Activated CD8-positive, alpha-beta T cell treated with anti-CD3 and anti-CD28 coated beads for 36 hours (primary cell): ENCODE measurements around the gene LPGAT1. TPM values are rescaled to one million over a fixed set of nuclear protein-coding genes. Genes with fewer than 3 reads are reported as not detected.

Experiments used
- ATAC-seq: fragments of 200-7000 bp; cut with Tn5 transposase; one replicate; pipeline ENCODE4 v1.10.0; 2021; ENCODE audit warnings: mild to moderate bottlenecking, moderate library complexity
- CTCF ChIA-PET: fragments of 350-600 bp; sonication (Branson Sonifier 250); formaldehyde crosslinking; loops from one replicate; lab custom pipeline; 2021; ENCODE audit warnings: antibody characterized with exemption; lab: Charles Lee
- POLR2A ChIA-PET: fragments of 350-600 bp; sonication (Branson Sonifier 250); formaldehyde crosslinking; loops from one replicate; lab custom pipeline; 2021; ENCODE audit warnings: antibody characterized with exemption; lab: Charles Lee
- DNase-seq: peaks from one replicate; pipeline ENCODE4 v3.0.0-alpha.2; 2020
- H3K27ac Mint-ChIP-seq: one replicate; pipeline ENCODE4 v1.8.0; 2021; ENCODE audit warnings: mild to moderate bottlenecking, mixed read lengths
- H3K27me3 Mint-ChIP-seq: one replicate; pipeline ENCODE4 v1.8.0; 2021; ENCODE audit warnings: mixed read lengths
- H3K36me3 Mint-ChIP-seq: one replicate; pipeline ENCODE4 v1.8.0; 2021; ENCODE audit warnings: low read depth, mixed read lengths
- H3K4me1 Mint-ChIP-seq: one replicate; pipeline ENCODE4 v1.8.0; 2021; ENCODE audit warnings: low read depth, mixed read lengths
- H3K4me3 Mint-ChIP-seq: one replicate; pipeline ENCODE4 v1.8.0; 2021; ENCODE audit warnings: mild to moderate bottlenecking, moderate library complexity, mixed read lengths
- H3K9me3 Mint-ChIP-seq: one replicate; pipeline ENCODE4 v1.8.0; 2021; ENCODE audit warnings: mixed read lengths
- CTCF ChIP-seq: fragments of 200-600 bp; IDR thresholded peaks from one replicate; pipeline ENCODE4 v1.8.0; 2022; ENCODE audit warnings: antibody characterized with exemption, mild to moderate bottlenecking
- intact Hi-C: fragments of 100-400 bp; cut with micrococcal nuclease; formaldehyde crosslinking; loops from one replicate; pipeline ENCODE4 v1.10.0; 2022
- total RNA-seq, 2 experiments: library from RNA; stranded (reverse); gene quantifications; one replicate each; pipeline ENCODE4 v1.2.3, GENCODE V29; 2021

Gene LPGAT1
- total RNA-seq, 2 experiments from 2014 or later: 16.5 to 16.7 TPM

DNA sequence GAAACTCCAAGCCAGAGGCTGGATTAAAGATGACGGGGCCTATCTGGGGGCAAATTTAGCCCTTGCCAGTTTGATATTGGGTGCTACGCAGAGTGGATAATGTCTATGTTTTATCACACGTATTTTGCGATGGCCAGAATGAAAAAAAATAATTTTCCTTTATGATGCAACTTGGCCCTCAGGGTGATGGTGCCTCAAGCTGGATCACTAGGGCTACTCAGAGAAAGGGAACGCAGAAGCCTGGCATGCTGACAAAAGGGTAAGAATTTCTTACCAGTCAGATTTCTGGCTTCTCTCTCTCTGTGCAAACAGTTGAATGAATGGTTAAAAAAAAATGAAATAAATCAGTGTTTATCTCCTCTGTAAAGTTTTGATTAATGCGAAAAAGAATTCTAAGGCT, 122.6 kb downstream of the LPGAT1 start:
- DNase-seq (no peak), ATAC-seq (no peak)
- Mint-ChIP-seq H3K9me3 (no peaks in the 10 kb centered on the region), H3K36me3 (no peaks in the 10 kb centered on the region), H3K27me3 (no peaks in the 10 kb centered on the region), H3K27ac (no peak overlapping the region), H3K4me3 (no peak overlapping the region), H3K4me1 (no peaks in the 10 kb centered on the region)
- TF ChIP-seq CTCF: no peak
- ChIA-PET CTCF (interaction anchor here (1.3 to 3.7 kb wide), 3 partner anchors 9 to 748 kb away, joined by 3 to 29 read pairs (median 5); no protein-coding TSS in a partner anchor), POLR2A (no interaction called here)
- intact Hi-C loops: no loop called here

DNA sequence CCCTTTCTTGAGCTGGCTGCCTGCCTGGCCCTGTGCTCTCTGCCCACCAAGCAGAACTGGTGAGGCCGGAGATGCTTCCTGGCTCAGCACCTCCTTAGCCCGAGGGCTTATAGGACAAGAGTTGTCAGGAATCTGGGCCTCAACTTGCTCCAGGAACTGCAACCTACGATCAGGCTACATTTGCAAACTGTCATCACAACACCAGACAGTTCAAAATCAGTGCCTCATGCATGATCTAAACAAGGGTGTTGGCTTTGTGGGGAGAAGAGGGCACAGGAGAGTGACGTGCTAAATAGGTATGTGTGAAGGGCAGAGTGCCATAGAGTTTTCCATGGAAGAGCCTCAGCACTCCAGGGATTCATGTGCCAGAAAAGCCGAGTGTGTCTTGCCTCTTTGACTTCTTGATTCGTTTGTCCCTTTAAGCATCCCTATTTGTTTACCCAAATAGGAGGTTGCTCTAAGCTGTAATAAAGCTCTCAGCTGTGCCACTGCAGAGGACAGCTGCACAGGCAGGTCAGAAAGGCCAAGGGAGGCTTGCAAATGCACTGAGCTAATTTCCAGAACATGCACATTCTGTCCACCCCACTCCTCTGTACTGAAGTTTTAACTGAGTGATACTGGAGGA, 125.0 kb downstream of the LPGAT1 start:
- Mint-ChIP-seq H3K9me3 (no peaks in the 10 kb centered on the region), H3K4me1 (no peaks in the 10 kb centered on the region), H3K27ac (no peak overlapping the region), H3K36me3 (no peaks in the 10 kb centered on the region), H3K4me3 (no peak overlapping the region), H3K27me3 (peaks cover under 1% of the 10 kb centered on the region)
- CTCF ChIA-PET: interaction anchor here (1.3 kb wide), 1 partner anchor 25 kb away, joined by 3 read pairs; no protein-coding TSS in a partner anchor
- POLR2A ChIA-PET: no interaction called here
- DNase-seq: no peak
- TF ChIP-seq CTCF: no peak
- ATAC-seq: no peak
- intact Hi-C loops: no loop called here

DNA sequence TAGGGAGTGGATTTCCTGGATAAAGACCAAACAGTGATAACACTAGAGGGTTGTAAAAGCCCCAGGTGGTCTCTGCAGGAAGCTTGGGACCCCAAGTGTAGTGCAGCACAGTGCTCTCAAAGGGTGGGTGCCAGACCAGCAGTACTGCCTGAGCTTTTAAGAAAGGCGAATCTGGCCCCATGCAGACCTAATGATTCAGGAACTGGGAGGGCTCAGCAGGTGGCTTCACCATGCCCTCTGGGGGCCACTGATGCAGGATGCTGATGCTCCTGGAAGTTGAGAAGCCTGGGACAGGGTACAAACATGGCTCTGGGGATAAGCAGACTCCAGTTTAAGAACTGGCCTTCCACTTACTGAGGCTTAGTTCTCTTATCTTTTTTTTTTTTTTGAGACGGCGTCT, 126.0 kb downstream of the LPGAT1 start:
- H3K27ac Mint-ChIP-seq: no peak overlapping the region
- peaks cover 1% of the 10 kb centered on the region for H3K27me3 Mint-ChIP-seq
- CTCF ChIA-PET: interaction anchor here (1.3 kb wide), 1 partner anchor 23 kb away, joined by 3 read pairs; no protein-coding TSS in a partner anchor
- no peak for TF ChIP-seq CTCF
- no peaks in the 10 kb centered on the region for H3K36me3 Mint-ChIP-seq
- no peak overlapping the region for H3K4me3 Mint-ChIP-seq
- POLR2A ChIA-PET: interaction anchor here (1.2 kb wide), 1 partner anchor 22 kb away, joined by 3 read pairs; no protein-coding TSS in a partner anchor
- intact Hi-C loops: no loop called here
- DNase-seq: no peak
- peaks cover under 1% of the 10 kb centered on the region for H3K4me1 Mint-ChIP-seq
- no peaks in the 10 kb centered on the region for H3K9me3 Mint-ChIP-seq
- no peak for ATAC-seq

- DNase-seq: no peak
- ChIA-PET POLR2A (interaction anchor here (1.2 kb wide), 1 partner anchor 21 kb away, joined by 3 read pairs; no protein-coding TSS in a partner anchor), CTCF (interaction anchor here (0.7 to 1.5 kb wide), 3 partner anchors 19 to 331 kb away, joined by 3 to 5 read pairs (median 3); no protein-coding TSS in a partner anchor)
- no peak for ATAC-seq
- H3K9me3 Mint-ChIP-seq: no peaks in the 10 kb centered on the region
- H3K27ac Mint-ChIP-seq: no peak overlapping the region
- H3K36me3 Mint-ChIP-seq: no peaks in the 10 kb centered on the region
- no peak overlapping the region for H3K4me3 Mint-ChIP-seq
- H3K4me1 Mint-ChIP-seq: peaks cover 4% of the 10 kb centered on the region
- H3K27me3 Mint-ChIP-seq: peaks cover 1% of the 10 kb centered on the region
- intact Hi-C loops: no loop called here
- TF ChIP-seq CTCF: no peak
Observed at GRCh38 chr1:211703812-211704537, 126.6 kb downstream of the LPGAT1 start.

DNA sequence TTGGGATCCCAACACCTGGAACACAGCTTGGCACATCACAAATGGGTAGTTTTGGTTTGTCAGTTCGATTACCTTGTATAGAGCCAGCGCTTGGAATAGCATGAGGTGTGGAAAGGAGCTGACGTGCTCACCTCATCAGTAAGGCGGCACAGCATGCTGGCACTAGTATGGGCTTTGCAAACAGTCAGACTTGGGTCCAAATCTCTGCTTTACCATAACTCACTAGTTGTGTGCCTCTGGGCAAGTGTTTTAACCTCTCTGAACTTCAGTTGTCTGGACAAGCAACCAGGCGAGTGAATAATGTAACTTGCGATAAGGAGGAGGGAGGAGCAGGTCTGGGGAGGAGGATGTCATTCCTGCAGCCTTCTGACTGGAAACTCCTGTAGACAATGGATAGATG, 128.8 kb downstream of the LPGAT1 start:
- ATAC-seq (no peak), DNase-seq (no peak)
- peaks cover 14% of the 10 kb centered on the region for H3K4me1 Mint-ChIP-seq
- H3K9me3 Mint-ChIP-seq: no peaks in the 10 kb centered on the region
- H3K27me3 Mint-ChIP-seq: peaks cover 1% of the 10 kb centered on the region
- ChIA-PET CTCF (interaction anchor here (0.9 to 13.1 kb wide), 2 partner anchors 20 to 38 kb away, joined by 3 to 185 read pairs; no protein-coding TSS in a partner anchor), POLR2A (no interaction called here)
- no peak overlapping the region for H3K27ac Mint-ChIP-seq
- H3K4me3 Mint-ChIP-seq: no peak overlapping the region
- intact Hi-C loops: no loop called here
- H3K36me3 Mint-ChIP-seq: no peaks in the 10 kb centered on the region
- TF ChIP-seq CTCF: no peak
